Astrocyte (in vitro differentiated cells and primary cell): ENCODE results near the gene KIF14.

Experiments used
- CTCF ChIP-seq: IDR thresholded peaks from 2 replicates; pipeline ENCODE4 v1.5.1; 2011; ENCODE audit warnings: low read depth, mild to moderate bottlenecking, inconsistent platforms, low read length, moderate library complexity; ENCODE audit not compliant: insufficient read depth
- EZH2 ChIP-seq: IDR thresholded peaks from 2 replicates; pipeline ENCODE4 v1.6.1; 2012; ENCODE audit warnings: mild to moderate bottlenecking, low read length, inconsistent platforms; ENCODE audit not compliant: insufficient read depth

DNA sequence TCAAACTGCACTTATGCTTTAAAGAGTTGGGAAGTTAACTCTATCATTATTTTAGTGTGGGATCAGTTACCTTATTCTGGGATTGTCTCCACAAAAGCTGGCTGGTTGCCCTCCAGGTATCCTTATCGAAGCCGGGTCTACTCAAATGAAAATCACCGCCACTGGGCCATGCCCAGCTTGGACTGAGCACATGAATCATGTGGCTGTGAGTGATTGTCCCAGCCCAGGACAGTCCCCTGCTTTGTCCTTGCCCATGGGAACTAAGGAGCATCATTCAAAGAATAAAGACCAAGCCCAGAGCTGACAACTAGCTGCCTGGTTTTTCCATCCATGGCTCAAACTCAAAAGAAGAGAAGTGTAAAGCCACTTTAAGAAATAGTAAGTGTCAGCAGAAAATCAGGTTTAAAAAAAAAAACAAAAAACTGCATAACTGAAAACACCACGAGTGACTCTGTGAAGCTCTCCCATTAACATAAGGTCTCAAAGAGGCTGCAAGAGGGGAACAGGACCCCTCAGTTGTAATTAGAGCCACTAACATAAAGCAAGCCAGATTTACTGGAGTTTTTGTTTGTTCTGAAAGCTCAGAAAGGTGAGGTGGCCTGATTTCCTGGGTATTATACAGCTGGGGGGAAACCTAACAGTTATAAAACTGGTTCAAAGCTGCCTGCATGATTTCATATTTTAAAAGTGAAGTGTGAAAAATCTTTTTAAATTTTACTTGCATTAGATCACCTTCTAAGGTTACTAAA is 91.5 kb downstream of the KIF14 start:
- TF ChIP-seq CTCF (no peak), EZH2 (no peak)
